ENCODE data around the gene SRSF1.
"Not testable (repeated sequence)": the region's sequence is repeated elsewhere in the genome, so short reads cannot be mapped to it uniquely, and the experiment has no call there.

SRSF1 gene

DNA sequence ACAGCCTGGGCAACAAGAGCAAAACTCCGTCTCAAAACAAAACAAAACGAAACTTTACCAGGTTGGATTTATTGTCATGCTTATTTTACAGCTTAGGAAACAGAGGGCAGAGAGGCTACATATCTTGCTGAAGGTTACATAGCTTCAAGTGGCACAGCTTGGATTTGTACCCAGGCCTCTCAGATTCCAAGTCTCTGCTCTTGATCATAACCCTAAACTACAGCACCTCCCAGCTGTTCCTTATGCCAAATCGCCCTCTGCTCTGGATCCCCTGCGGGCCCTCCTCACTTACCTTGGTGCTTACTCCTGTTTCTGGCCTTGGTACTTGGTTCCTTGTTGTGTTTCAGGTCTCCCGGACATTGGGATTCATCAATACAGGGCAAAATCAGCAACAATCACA, 40.2 kb downstream of the SRSF1 start:
- H3K9ac ChIP-seq (ENCODE audit: low read depth in 1 of 2, low read length in 2 of 2): no peak overlapping the region
- H3K4me3 ChIP-seq (ENCODE audit: low read length in 2 of 2): no peak overlapping the region
- H3K9me3 ChIP-seq (ENCODE audit: control insufficient read depth in 2 of 2, low read length in 2 of 2): no peaks in the 10 kb centered on the region
- no peaks in the 10 kb centered on the region for H3K4me1 ChIP-seq (ENCODE audit: control insufficient read depth in 2 of 2, insufficient read depth in 2 of 2, low read length in 2 of 2)
- H3K27me3 ChIP-seq (ENCODE audit: control insufficient read depth in 2 of 2, insufficient read depth in 2 of 2, low read length in 2 of 2): no peaks in the 10 kb centered on the region
- peaks cover 0 to 3% of the 10 kb centered on the region in 2 donors for H3K36me3 ChIP-seq (ENCODE audit: control insufficient read depth in 2 of 2, insufficient read depth in 2 of 2, low read length in 2 of 2)
- H3K27ac ChIP-seq (ENCODE audit: low read depth in 2 of 2, low read length in 2 of 2): no peak overlapping the region

DNA sequence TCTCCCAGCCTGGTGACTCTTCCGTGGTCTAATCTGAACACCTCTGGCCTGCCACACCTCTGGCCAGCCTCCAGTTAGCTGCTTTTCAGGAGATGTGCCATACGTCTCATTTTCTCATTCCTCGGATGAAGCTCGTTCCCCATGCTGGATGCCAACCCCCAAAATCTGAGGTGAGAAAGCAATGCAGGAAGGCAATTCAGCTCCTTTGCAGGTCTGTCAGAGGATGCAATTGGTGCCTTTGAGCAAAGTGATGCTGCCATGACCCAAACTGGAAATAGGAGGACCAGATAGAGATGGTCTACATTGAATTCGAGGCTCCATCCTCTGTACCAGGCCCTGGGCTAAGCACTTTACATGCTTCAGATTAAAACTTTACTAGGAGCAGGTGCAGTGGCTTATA, 40.8 kb downstream of the SRSF1 start:
- Histone ChIP-seq H3K4me3 (ENCODE audit: low read length in 2 of 2) (no peak overlapping the region), H3K9ac (ENCODE audit: low read depth in 1 of 2, low read length in 2 of 2) (no peak overlapping the region), H3K27me3 (ENCODE audit: control insufficient read depth in 2 of 2, insufficient read depth in 2 of 2, low read length in 2 of 2) (no peaks in the 10 kb centered on the region), H3K9me3 (ENCODE audit: control insufficient read depth in 2 of 2, low read length in 2 of 2) (no peaks in the 10 kb centered on the region), H3K4me1 (ENCODE audit: control insufficient read depth in 2 of 2, insufficient read depth in 2 of 2, low read length in 2 of 2) (no peaks in the 10 kb centered on the region), H3K36me3 (ENCODE audit: control insufficient read depth in 2 of 2, insufficient read depth in 2 of 2, low read length in 2 of 2) (no peaks in the 10 kb centered on the region), H3K27ac (ENCODE audit: low read depth in 2 of 2, low read length in 2 of 2) (no peak overlapping the region)

- no peak overlapping the region for H3K27ac ChIP-seq (ENCODE audit: low read depth in 2 of 2, low read length in 2 of 2)
- no peaks in the 10 kb centered on the region for H3K4me1 ChIP-seq (ENCODE audit: control insufficient read depth in 2 of 2, insufficient read depth in 2 of 2, low read length in 2 of 2)
- no peak overlapping the region for H3K4me3 ChIP-seq (ENCODE audit: low read length in 2 of 2)
- no peaks in the 10 kb centered on the region for H3K36me3 ChIP-seq (ENCODE audit: control insufficient read depth in 2 of 2, insufficient read depth in 2 of 2, low read length in 2 of 2)
- H3K27me3 ChIP-seq (ENCODE audit: control insufficient read depth in 2 of 2, insufficient read depth in 2 of 2, low read length in 2 of 2): no peaks in the 10 kb centered on the region
- no peaks in the 10 kb centered on the region for H3K9me3 ChIP-seq (ENCODE audit: control insufficient read depth in 2 of 2, low read length in 2 of 2)
- no peak overlapping the region for H3K9ac ChIP-seq (ENCODE audit: low read depth in 1 of 2, low read length in 2 of 2)
These were observed 41.4 kb downstream of the SRSF1 start for GRCh38 chr17:57965521-57966160.

- Histone ChIP-seq H3K27me3 (ENCODE audit: control insufficient read depth in 2 of 2, insufficient read depth in 2 of 2, low read length in 2 of 2) (no peaks in the 10 kb centered on the region), H3K4me3 (ENCODE audit: low read length in 2 of 2) (no peak overlapping the region), H3K9me3 (ENCODE audit: control insufficient read depth in 2 of 2, low read length in 2 of 2) (no peaks in the 10 kb centered on the region), H3K9ac (ENCODE audit: low read depth in 1 of 2, low read length in 2 of 2) (no peak overlapping the region), H3K27ac (ENCODE audit: low read depth in 2 of 2, low read length in 2 of 2) (no peak overlapping the region), H3K36me3 (ENCODE audit: control insufficient read depth in 2 of 2, insufficient read depth in 2 of 2, low read length in 2 of 2) (no peaks in the 10 kb centered on the region), H3K4me1 (ENCODE audit: control insufficient read depth in 2 of 2, insufficient read depth in 2 of 2, low read length in 2 of 2) (no peaks in the 10 kb centered on the region)
These were observed 43.9 kb downstream of the SRSF1 start for GRCh38 chr17:57963149-57963511.

- no peaks in the 10 kb centered on the region for H3K36me3 ChIP-seq (ENCODE audit: control insufficient read depth in 2 of 2, insufficient read depth in 2 of 2, low read length in 2 of 2)
- H3K4me3 ChIP-seq (ENCODE audit: low read length in 2 of 2): no peak overlapping the region
- H3K4me1 ChIP-seq (ENCODE audit: control insufficient read depth in 2 of 2, insufficient read depth in 2 of 2, low read length in 2 of 2): no peaks in the 10 kb centered on the region
- no peaks in the 10 kb centered on the region for H3K27me3 ChIP-seq (ENCODE audit: control insufficient read depth in 2 of 2, insufficient read depth in 2 of 2, low read length in 2 of 2)
- no peak overlapping the region for H3K9ac ChIP-seq (ENCODE audit: low read depth in 1 of 2, low read length in 2 of 2)
- no peaks in the 10 kb centered on the region for H3K9me3 ChIP-seq (ENCODE audit: control insufficient read depth in 2 of 2, low read length in 2 of 2)
- H3K27ac ChIP-seq (ENCODE audit: low read depth in 2 of 2, low read length in 2 of 2): no peak overlapping the region
These were observed 44.5 kb downstream of the SRSF1 start for GRCh38 chr17:57962279-57963148.

DNA sequence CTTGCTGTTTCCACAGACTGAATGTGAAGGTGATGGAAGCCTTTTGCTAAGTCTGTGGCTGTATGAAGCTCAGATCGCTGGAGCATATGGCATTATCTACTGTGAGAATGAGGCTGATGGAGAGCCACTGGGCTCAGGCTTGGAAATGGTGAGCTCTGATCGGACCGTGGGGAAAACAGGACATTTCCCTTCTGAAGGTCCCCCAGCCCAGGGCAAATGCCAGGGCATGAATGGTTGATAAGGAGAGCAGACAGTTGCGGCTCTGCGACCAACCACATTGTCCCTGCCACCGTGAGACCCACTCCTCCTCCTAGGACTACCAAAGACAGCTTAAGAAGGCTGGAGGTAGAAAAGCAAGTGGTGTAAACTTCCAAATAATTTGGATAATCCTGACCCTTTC, 47.1 kb downstream of the SRSF1 start:
- no peaks in the 10 kb centered on the region for H3K36me3 ChIP-seq (ENCODE audit: control insufficient read depth in 2 of 2, insufficient read depth in 2 of 2, low read length in 2 of 2)
- no peak overlapping the region for H3K9ac ChIP-seq (ENCODE audit: low read depth in 1 of 2, low read length in 2 of 2)
- peaks cover 11 to 12% of the 10 kb centered on the region in 2 donors for H3K4me1 ChIP-seq (ENCODE audit: control insufficient read depth in 2 of 2, insufficient read depth in 2 of 2, low read length in 2 of 2)
- H3K9me3 ChIP-seq (ENCODE audit: control insufficient read depth in 2 of 2, low read length in 2 of 2): no peaks in the 10 kb centered on the region
- H3K4me3 ChIP-seq (ENCODE audit: low read length in 2 of 2): no peak overlapping the region
- H3K27me3 ChIP-seq (ENCODE audit: control insufficient read depth in 2 of 2, insufficient read depth in 2 of 2, low read length in 2 of 2): no peaks in the 10 kb centered on the region
- H3K27ac ChIP-seq (ENCODE audit: low read depth in 2 of 2, low read length in 2 of 2): no peak overlapping the region

GRCh38 chr17:57958391-57958790, 48.7 kb downstream of the SRSF1 start:
- not testable (repeated sequence) for H3K27me3 ChIP-seq (ENCODE audit: control insufficient read depth in 2 of 2, insufficient read depth in 2 of 2, low read length in 2 of 2)

GRCh38 chr17:57957886-57958285, 49.2 kb downstream of the SRSF1 start:
- Histone ChIP-seq H3K9me3 (ENCODE audit: control insufficient read depth in 2 of 2, low read length in 2 of 2) (no peaks in the 10 kb centered on the region), H3K4me3 (ENCODE audit: low read length in 2 of 2) (no peak overlapping the region), H3K27me3 (ENCODE audit: control insufficient read depth in 2 of 2, insufficient read depth in 2 of 2, low read length in 2 of 2) (peaks cover 0 to 2% of the 10 kb centered on the region in 2 donors), H3K27ac (ENCODE audit: low read depth in 2 of 2, low read length in 2 of 2) (no peak overlapping the region), H3K4me1 (ENCODE audit: control insufficient read depth in 2 of 2, insufficient read depth in 2 of 2, low read length in 2 of 2) (peaks cover 11 to 12% of the 10 kb centered on the region in 2 donors), H3K9ac (ENCODE audit: low read depth in 1 of 2, low read length in 2 of 2) (no peak overlapping the region), H3K36me3 (ENCODE audit: control insufficient read depth in 2 of 2, insufficient read depth in 2 of 2, low read length in 2 of 2) (no peaks in the 10 kb centered on the region)

More at GRCh38 chr17:57958391-57958790, 48.7 kb downstream of the SRSF1 start:
- peaks cover 11 to 12% of the 10 kb centered on the region in 2 donors for H3K4me1 ChIP-seq (ENCODE audit: control insufficient read depth in 2 of 2, insufficient read depth in 2 of 2, low read length in 2 of 2)
- H3K9ac ChIP-seq (ENCODE audit: low read depth in 1 of 2, low read length in 2 of 2); H3K4me3 ChIP-seq (ENCODE audit: low read length in 2 of 2); H3K36me3 ChIP-seq (ENCODE audit: control insufficient read depth in 2 of 2, insufficient read depth in 2 of 2, low read length in 2 of 2); H3K27ac ChIP-seq (ENCODE audit: low read depth in 2 of 2, low read length in 2 of 2); H3K9me3 ChIP-seq (ENCODE audit: control insufficient read depth in 2 of 2, low read length in 2 of 2): not testable (repeated sequence)

DNA sequence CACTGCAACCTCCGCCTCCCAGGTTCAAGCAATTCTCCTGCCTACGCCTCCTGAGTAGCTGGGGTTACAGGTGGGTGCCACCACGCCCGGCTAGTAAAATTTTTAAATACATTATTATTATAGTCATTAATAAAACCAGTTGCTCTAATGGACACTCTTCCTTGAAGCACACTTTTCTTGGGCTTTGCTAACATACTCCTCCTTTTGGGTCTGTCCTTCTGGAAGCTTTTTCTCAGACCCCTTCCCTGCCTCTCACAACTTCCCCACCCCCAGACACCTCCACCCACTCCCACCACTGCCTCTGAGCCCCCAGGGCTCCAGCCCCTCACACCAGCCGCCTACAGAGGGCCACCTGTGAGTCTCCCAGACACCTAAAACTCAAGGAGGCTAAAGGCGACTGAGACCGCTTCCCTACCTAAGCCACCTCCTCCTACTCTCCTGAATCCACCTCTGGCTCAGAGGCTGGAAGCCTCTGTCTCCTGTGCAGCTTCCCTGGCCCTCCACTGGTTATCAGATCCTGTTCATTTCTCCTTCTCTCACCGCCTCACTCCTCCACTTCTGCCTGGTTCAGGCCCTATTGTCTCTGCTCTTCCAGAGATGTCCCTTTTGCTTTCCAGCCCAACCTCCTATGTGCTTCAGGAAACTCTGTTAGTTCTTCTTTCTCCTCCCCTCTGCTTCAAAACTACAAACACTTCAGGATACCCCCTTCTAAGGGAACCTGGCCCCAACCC, 49.8 kb downstream of the SRSF1 start:
- Histone ChIP-seq H3K27ac (ENCODE audit: low read depth in 2 of 2, low read length in 2 of 2) (no peak overlapping the region), H3K4me1 (ENCODE audit: control insufficient read depth in 2 of 2, insufficient read depth in 2 of 2, low read length in 2 of 2) (peaks cover 12 to 14% of the 10 kb centered on the region in 2 donors), H3K9me3 (ENCODE audit: control insufficient read depth in 2 of 2, low read length in 2 of 2) (no peaks in the 10 kb centered on the region), H3K36me3 (ENCODE audit: control insufficient read depth in 2 of 2, insufficient read depth in 2 of 2, low read length in 2 of 2) (no peaks in the 10 kb centered on the region), H3K4me3 (ENCODE audit: low read length in 2 of 2) (no peak overlapping the region), H3K27me3 (ENCODE audit: control insufficient read depth in 2 of 2, insufficient read depth in 2 of 2, low read length in 2 of 2) (peaks cover 0 to 2% of the 10 kb centered on the region in 2 donors), H3K9ac (ENCODE audit: low read depth in 1 of 2, low read length in 2 of 2) (no peak overlapping the region)

All from mucosa of rectum (tissue), 2 donors.